ENCODE results near the gene NUDC.
A peak's percentile ranks its signal among the peaks of the same experiment; 100 is the strongest.
"Not testable (repeated sequence)": the region's sequence is repeated elsewhere in the genome, so short reads cannot be mapped to it uniquely, and the experiment has no call there.

Gene NUDC

GRCh38 chr1:26921540-26922430, at the start of gene NUDC:
TSS of gene NUDC (plus strand) at chr1:26921743. CDS start at chr1:26921849, 106 bp downstream.
- DNase-seq = peak; percentile 42

GRCh38 chr1:26873097-26873496, 48.4 kb upstream of the NUDC start:
- not testable (repeated sequence) for DNase-seq

- DNase-seq = no peak
These were observed 46.6 kb upstream of the NUDC start for GRCh38 chr1:26874896-26875295.

GRCh38 chr1:26877326-26877725, 44.2 kb upstream of the NUDC start:
- DNase-seq = no peak

- no peak for DNase-seq
These were observed 41.8 kb upstream of the NUDC start for GRCh38 chr1:26879793-26880192.

- not testable (repeated sequence) for DNase-seq
These were observed 39.9 kb upstream of the NUDC start for GRCh38 chr1:26881611-26882010.

GRCh38 chr1:26882696-26883463, 38.7 kb upstream of the NUDC start:
- no peak for DNase-seq

GRCh38 chr1:26887125-26887524, 34.4 kb upstream of the NUDC start:
- no peak for DNase-seq

- DNase-seq = no peak
These were observed 33.3 kb upstream of the NUDC start for GRCh38 chr1:26888231-26888630.

GRCh38 chr1:26889551-26890466, 31.7 kb upstream of the NUDC start, which contains the start of gene GPN2:
TSS of gene GPN2 (minus strand) at chr1:26890283. CDS start at chr1:26890096, 187 bp downstream.
- no peak for DNase-seq

- no peak for DNase-seq
These were observed 31.1 kb upstream of the NUDC start for GRCh38 chr1:26890467-26890796.

GRCh38 chr1:26894263-26894662, 27.3 kb upstream of the NUDC start:
- no peak for DNase-seq

GRCh38 chr1:26897351-26897750, 24.2 kb upstream of the NUDC start:
- DNase-seq = no peak

- peak; percentile 15 for DNase-seq
These were observed 21.3 kb upstream of the NUDC start, which contains the start of gene GPATCH3 for GRCh38 chr1:26900001-26900814. TSS of gene GPATCH3 (minus strand) at chr1:26900467. CDS start at chr1:26900442, 25 bp downstream.

GRCh38 chr1:26900815-26901511, 20.6 kb upstream of the NUDC start:
- DNase-seq = no peak

- no peak for DNase-seq
These were observed 14.2 kb upstream of the NUDC start for GRCh38 chr1:26907071-26907917.

GRCh38 chr1:26909951-26910342, 11.6 kb upstream of the NUDC start:
- DNase-seq = no peak

- DNase-seq = no peak
These were observed 11.0 kb upstream of the NUDC start for GRCh38 chr1:26910343-26911160.

All from cortex of kidney (tissue), 1 donor.